Measurements from ENCODE around the gene PABPC1L2A. TPM values are rescaled to one million over a fixed set of nuclear protein-coding genes. Genes with fewer than 3 reads are reported as not detected.

Gene PABPC1L2A
- total RNA-seq, 2 donors from 2014 or later, result 0.14 to 5.6 TPM

Other genes starting within 250 kb of the PABPC1L2A start
- gene FAM236C, start 166.9 kb downstream of the PABPC1L2A start, total RNA-seq, result not detected
- gene FAM236A, start 141.3 kb downstream of the PABPC1L2A start, total RNA-seq, result 100 to 1,000 TPM in 1 of 2 donors, not detected in 1; 362 TPM
- under 1 TPM; 0.40 to 0.73 TPM for gene DMRTC1, start 135.7 kb downstream of the PABPC1L2A start, total RNA-seq
- gene PABPC1L2B, start 76.6 kb downstream of the PABPC1L2A start, total RNA-seq, result 1 to 10 TPM in 1 of 2 donors, not detected in 1; 2.0 TPM
- gene NAP1L2, start 135.3 kb upstream of the PABPC1L2A start, total RNA-seq, result 10 to 100 TPM in 1 of 2 donors, 1 to 10 TPM in 1; 4.5 to 21.9 TPM